ENCODE results near the gene TMEM30A.

DNA sequence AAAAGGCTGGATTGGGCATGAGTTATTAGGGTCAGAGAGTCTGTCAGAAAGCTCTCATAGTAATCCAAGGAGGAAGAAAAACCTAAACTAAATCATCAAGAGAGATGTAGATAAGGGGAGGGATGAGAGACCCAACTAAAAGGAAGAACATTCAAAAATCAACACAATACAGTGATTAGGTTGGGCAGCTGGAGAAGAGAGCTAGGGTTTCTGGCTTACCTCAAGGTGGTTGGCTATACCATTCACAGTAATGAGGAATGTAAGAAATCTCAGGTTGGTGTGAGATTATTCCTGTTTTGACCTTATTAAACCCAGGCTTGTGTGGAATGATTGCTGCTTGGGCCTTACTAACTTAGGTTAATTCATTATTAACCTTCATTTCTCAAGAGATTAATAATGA, 34.8 kb downstream of the TMEM30A start:
- TF ChIP-seq EZH2 (IDR thresholded peaks at IDR 0.05): no peak
- no peak for TF ChIP-seq POLR2AphosphoS5 (IDR thresholded peaks at IDR 0.05; ENCODE audit: borderline replicate concordance, low read depth, low read length)

All from SK-N-MC (cell line).